ENCODE results near the gene ZC3H14.
A peak's percentile ranks its signal among the peaks of the same experiment; 100 is the strongest.

The ZC3H14 gene

DNA sequence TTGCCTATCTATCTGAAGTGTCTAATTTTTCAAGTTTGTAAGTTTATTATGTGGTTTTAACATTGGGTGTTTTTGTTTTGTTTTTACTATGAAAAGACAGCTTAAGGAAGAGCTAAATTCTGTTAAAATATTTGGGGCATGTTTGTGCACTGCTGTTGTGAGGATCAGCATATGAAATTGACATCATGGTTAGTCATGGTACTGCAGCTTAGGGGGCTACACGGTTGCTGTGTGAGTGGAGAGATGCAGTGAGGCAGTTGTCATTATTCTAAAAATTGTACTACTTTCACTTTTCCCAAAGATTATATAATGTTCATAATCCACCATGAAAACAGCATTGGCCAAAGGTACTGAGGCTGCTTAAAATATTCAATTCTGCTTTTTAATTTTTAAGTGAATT, 49.0 kb downstream of the ZC3H14 start:
- DNase-seq, result no peak

DNA sequence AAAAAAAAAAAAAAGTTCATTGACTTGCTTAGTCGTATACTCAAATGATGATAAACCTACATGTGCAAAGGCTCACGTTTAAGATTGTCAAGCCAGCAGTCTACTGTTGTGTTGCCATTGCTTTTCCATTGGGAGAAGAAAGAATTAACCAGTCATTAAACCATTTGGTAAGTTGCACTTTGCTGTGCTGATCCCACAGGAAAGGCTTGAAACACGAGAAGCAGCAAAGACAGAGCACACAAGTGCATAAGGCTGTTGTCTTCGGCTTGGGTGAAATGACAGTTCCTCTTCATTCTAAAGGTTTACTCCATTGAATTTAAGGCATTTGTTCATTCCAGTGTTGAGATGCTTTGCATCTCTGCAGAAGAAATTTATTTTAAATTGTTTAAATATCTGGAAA, 50.1 kb downstream of the ZC3H14 start:
- no peak for DNase-seq

DNA sequence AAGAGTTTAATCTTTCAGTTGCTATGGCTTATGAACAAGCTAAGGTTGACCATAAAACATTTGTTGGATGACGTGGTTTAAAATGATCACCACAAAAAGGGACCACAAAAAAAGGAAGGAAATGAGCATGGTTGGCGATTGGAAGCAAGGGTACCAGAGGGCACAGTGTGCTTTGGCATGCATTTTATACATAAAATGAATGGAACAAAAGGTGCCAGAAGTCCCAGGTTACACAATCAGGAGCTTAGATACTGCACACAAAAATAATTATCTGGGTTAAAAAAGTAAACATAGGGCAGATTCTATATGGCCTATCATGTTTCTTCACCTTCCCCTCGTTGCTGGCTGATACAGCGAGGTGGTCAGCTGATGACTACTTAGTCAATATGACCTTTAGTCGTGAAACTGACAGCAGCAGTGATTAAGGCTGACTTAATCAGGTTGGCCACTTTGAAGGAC, 50.7 kb downstream of the ZC3H14 start:
- no peak for DNase-seq

DNA sequence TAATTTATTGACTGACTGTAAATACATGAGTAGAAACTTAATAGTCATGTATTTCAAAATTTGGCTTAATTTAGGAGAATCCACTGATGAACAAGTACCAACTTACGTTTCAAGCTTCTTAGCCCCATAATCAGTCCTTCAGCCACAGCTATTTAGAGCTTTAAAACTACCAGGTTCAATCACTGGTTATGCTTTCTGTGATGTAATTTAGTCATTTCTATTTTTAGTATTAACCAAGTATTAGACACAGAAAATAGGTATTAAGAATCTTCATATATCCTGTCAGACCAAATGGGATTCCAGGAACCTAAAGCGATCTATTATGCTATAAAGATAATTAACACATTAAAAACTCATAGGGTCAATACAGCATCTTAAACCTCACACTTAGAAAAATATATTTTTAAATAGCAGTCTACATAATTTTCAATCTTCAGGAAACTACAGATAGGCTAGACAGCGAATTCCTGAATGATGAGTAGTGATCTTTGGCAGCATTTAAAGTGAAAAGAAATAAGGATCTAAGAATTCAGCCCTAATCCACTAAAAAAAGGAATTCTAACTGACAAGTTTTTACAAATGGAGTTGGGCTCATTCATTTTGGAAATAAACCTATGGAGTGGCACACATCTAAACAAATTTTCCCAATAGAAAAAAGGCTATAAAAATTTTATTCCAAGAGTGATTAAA, 51.5 kb downstream of the ZC3H14 start:
- no peak for DNase-seq

DNA sequence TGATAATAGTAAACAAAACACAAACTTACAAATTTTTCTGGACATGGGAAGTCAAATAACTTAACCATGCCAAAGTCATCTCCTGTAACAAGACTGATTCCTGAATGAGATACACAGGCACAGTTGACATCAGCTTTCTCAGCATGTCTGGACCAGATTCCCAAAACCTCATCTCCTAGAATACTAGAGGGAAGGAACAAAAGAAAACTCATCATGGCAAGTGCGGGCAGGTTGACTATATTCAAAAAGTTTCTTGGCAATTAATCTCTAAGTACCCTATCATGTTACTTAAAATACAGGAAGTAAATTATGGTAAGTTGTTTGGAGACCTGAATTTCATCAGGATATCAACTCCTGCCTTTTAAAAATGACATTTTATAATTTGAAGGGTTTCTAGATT, 53.9 kb downstream of the ZC3H14 start:
- DNase-seq, result no peak

DNA sequence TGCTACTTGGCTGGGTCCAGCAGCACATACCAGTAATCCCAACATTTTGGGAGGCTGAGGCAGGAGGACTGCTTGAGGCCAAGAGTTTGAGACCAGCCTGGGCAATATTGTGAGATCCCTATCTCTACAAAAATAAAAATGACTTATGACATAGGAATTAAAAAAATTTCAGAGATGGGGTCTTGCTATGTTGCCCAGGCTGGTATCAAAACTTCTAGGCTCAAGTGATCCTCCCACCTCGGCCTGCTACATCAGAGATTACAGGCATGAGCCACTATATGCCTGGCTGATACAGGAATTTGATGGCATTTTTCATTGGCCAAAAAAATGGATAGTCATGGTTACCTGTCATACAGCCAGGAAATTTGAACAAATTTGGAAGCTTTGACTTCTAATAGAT, 54.6 kb downstream of the ZC3H14 start:
- DNase-seq, result no peak

DNA sequence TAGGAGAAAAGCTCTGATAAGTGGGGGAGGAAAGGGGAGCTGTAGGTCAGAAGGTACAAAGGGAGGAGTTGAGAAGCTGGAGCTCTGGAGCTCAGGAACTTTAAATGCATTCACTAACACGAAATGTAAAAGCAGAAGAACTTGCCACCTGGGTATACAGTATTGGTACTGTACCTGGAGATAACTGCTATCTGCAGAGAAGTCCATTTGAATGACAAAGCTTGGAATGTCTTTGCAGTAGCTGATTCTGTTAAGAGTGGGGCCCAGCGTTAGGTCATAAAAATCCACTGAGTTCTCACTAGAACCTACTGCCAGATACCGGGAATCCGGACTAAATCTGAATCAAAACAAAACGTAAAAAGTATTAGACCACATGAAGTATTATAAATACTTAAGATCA, 55.6 kb downstream of the ZC3H14 start:
- DNase-seq, result no peak

DNA sequence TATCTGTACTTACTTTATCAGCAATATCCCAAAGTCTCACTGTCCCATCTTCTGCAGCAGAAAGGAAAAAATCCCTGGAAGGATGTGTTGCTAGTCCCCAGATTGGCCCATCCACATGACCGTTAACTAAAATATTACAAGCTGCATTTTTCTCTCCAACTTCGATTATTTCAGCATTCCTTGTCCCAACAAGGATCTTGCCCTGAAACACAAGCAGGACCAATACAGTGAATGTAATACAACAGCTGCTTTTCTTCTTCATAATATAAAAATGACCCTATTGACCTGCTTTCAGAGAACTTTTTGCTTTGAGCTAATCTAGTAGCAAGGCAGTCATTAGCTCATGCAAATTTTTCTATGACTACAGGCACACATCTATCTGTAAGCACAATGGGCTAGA, 58.3 kb downstream of the ZC3H14 start:
- DNase-seq, result peak; percentile 46

DNA sequence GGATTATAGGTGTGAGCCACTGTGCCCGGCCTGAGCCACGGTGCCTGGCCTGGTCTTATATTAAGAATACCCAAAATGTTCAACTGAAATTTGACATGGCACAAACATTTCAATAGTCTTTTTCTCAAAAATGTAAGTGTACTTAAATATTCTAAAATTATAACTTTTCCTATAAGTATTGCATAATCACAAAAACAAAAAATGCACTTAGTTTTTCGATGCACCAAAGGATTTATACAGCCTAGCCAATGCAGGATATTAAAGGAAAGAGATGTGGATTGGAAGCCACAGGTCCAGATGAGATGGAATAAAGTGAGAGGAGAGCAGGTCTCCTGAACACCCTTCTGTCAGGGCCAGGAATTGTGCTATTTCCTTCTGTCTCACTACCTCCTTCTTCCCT, 62.8 kb downstream of the ZC3H14 start:
- DNase-seq, result no peak

DNA sequence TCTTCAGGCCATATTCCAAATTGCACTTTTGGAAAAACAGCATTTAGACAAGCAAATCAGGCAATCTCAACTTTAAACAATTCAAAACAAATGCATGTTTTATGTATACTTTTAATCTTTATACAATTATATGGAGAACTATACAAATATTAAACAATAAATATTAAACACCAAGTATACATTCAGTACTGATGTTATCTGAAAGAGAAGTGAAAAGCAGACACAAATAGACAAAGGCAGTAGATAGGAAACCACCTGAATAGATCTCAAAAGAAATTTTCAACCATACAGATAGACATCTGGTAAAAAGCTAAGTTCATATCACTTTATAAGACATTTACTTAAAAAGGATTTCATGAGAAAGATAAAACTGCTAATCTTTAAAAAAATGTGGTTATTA, 65.2 kb downstream of the ZC3H14 start:
- DNase-seq, result no peak

DNA sequence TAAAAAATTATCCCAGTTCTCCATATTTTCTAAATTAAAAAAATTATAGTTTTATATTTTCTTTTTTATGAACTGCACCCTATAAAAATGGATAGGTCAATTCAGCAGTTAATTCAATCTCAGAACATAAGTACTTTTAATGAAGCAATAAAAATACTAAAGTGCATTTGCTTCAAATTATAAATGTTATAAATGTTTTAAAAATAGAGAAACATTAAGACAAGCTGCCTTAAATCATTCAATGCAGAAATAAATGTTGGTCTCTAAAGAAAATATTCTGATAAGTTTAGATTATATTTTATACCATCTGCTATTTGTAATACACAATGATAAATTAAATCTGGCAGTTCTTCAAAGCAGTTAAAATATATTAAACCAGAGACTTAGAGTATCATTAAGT, 65.6 kb downstream of the ZC3H14 start:
- DNase-seq, result no peak

DNA sequence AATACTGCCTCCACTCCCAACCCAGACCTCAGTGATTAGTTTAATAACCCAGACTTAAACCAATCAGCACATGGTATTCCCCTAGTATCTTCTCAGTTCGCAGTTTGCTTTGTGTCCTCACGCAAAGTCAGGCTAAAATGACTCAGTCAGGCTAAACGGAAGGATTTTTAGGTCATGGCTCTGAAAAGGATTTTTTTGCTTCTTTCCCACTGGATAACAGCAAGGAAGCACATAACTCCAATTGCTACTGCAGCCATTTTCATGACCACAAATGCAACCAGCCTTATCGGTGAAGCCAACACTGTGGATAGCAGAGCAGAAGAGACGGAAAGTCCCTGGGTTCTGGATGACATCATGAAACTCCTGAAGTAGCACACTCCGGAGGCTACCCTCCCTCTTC, 67.7 kb downstream of the ZC3H14 start:
- no peak for DNase-seq

DNA sequence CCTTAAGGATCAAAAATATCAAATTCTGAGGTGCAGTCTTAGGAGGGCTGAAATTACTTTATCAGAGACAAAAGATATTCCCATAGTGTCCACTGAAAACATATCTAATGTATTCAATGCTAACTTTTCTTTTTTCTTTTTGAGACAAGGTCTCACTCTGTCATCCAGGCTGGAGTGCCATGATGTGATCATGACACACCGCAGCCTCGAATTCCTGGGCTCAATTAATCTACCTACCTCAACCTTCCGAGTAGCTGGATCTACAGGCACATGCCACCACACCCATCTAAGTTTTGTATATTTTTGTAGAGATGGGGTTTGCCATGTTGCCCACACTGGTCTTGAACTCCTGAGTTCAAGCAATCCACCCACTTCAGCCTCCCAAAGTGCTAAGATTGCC, 68.3 kb downstream of the ZC3H14 start:
- DNase-seq, result no peak

DNA sequence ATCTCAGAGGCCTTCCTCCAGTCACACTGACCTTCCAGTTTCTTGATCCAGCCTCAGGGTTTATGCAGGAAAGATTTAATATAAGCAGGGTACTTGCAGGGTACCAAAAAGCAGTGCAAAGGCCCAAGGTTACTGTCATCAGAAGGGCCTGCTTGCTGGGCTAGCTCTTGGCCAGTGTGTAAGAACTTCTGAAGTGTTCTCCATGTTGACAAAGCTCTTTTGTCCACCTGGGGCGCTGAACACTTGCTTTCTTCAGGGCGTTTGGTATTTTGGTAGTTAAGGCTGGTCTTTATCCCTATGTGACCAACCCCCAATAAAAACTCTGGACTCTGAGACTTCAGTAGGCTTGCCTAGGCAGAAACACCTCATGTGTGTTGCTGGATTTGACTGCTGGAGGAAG, 69.7 kb downstream of the ZC3H14 start:
- no peak for DNase-seq

DNA sequence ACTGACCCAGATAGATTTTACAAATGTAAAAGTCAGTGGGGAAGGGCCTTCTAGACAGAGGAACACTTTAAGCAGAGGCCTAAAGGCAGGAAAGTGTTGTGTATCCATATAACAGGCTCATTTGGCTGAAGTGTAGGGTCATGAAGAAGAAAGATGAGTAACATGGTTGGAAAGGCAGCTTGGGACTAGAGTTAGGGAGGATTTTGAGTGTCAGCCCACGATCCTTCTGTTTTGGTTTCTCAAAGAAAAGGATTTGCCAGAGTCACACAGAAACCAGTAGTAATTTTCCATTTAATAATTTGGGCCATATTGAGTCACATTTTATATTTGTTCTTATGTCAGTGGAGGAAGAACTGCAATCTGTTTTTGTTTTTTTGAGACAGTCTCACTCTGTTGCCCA, 76.4 kb downstream of the ZC3H14 start:
- DNase-seq, result no peak

DNA sequence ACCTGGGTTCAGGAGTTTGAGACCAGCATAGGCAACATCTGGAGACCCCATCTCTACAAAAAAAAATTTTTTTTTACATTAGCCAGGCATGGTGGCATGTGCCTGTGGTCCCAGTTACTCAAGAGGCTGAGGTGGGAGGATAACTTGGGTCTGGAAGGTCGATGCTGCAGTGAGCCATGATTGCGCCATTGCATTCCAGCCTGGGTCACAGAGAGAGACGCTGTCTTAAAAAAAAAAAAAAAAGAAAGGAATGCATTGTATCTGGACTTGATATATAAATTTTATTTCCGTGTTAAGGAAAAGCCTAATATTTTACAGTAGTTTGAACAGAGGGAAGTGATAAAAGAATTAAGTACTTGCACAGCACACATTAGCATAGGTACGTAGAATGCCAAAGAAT, 97.2 kb downstream of the ZC3H14 start:
- no peak for DNase-seq

DNA sequence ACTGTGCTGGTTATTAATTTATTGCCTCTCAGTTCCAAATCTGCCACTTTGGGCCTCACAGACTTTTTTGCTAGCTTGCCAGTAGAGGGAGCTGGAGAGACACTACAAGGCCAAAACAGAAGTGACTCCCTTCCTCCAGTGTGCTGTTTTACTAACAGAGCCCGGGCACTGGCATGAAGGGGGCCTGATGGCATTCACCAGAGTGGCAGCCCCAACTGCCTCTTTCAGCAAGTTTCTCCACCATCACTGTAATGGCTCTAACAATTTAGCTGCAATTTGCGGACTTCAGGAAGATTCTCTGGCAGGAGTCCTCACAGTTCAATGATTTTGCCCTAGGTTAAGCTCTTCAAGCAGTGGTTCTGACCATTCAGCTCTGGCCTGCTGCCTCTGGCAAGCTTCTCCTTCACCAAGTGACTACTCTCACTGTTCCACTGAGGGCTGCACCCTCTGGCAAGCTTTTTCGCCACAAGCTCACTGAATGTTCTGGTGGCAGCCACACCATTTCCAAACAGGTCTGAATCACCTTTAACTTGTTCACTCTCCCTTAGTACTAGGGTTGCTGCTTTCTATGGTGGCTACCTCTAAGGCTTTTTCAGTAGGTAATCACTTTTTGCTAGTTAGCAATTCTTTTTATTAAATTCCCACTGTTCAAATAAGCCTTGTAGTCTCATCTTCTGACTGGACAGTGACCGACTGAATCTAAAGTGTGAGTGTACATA, 104.9 kb downstream of the ZC3H14 start:
- DNase-seq, result peak; percentile 41

DNA sequence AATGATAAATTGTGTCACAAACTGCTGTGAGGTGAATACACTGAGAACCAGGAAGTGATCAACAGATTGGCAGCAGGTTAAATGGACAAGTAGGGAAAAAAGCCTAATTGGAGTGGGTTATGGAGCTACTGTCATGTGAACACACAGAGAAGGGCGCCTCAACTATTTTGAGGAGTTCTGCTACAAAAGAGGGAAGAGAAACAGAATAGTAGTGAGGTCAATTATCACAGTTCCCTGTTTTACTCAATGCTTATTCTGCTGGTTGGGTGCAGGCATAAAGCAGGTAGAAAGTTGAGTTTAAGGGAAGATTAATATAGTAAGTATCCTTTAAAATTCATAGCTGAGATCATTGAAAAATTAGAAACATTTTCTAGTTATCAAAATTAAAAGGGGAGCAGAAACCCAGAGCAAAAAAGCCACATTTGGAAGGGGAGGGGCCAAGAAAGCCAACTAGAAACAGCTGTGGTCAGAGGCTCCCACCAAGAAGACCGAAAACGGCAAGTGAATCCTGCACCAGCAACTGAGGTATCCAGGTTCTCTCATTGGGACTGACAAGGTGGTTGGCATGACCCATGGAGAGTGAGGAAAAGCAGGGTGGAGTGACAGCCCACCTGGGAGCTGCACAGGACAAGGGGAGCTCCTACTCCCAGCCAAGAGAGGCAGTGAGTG, 105.7 kb downstream of the ZC3H14 start:
- DNase-seq, result no peak

DNA sequence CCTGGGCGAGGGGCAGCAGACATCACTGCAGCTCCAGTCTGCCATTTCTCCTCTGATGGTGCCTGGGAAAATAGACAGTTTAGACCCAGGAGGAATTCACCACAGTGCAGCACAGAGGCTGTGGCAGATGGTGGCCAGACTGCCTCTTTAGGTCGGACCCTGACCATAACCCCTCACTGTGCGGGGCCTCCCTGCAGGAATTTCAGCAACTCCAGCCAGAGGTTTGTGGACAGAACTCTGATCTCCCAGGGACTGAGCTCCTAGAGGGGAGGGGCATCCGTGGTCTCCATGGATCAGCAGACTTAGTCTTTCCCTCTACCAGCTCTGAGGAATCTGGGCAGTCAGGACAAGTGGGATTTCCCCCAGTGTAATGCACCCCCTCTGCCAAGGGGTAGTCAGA, 106.5 kb downstream of the ZC3H14 start:
- no peak for DNase-seq
